ENCODE measurements around the gene PRKAG2.

PRKAG2 gene

GRCh38 chr7:151792086-151792485 is 84.8 kb downstream of the PRKAG2 start:
- in situ Hi-C loops (cut with MboI; ENCODE audit: low sequenced_read_pairs) = loop anchor here (25.0 kb wide), 1 partner anchor 145 kb away; no protein-coding TSS in a partner anchor

DNA sequence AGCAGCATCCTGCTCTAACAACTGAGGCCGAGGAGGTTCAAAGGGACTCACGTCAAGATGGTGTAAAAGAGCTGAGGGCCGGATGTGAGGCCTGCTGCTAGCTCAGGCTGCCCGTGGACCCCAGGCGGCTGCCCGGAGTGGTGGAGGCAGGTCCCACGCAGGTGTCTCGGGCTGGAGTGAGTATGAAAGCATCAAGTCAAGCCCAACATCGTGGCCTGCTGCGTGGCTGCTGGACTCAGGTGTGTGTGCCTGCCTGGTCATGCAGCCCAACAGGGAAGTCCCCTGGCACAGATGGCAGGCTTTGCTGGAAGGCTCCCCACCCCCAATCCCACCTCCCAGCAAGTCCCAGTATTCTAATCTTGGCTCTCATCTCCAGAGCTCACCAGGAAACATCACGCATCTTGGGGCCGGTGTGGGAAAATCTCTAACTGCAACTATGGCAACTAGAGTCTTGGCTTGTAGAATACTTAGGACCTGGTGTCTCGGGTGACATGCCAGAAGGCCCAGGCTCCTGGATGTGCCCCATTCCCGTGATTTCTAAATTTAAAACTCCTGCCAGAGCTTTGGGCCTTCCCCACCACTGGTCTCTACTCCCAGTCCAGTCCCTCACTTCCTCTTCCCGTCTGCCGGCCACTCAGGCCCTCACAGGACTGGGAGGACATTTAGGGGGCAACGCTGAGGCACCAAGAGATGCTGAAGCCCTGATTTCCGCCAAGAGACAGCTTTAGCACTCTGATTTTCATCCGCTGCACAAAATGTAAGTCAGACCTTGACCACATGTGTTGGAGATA is 85.9 kb downstream of the PRKAG2 start:
- in situ Hi-C loops (cut with MboI; ENCODE audit: low sequenced_read_pairs) = loop anchor here (25.0 kb wide), 1 partner anchor 146 kb away; no protein-coding TSS in a partner anchor

- in situ Hi-C loops (cut with MboI; ENCODE audit: low sequenced_read_pairs) = loop anchor here (25.0 kb wide), 1 partner anchor 147 kb away; no protein-coding TSS in a partner anchor
These were observed 86.7 kb downstream of the PRKAG2 start for GRCh38 chr7:151790095-151790829.

DNA sequence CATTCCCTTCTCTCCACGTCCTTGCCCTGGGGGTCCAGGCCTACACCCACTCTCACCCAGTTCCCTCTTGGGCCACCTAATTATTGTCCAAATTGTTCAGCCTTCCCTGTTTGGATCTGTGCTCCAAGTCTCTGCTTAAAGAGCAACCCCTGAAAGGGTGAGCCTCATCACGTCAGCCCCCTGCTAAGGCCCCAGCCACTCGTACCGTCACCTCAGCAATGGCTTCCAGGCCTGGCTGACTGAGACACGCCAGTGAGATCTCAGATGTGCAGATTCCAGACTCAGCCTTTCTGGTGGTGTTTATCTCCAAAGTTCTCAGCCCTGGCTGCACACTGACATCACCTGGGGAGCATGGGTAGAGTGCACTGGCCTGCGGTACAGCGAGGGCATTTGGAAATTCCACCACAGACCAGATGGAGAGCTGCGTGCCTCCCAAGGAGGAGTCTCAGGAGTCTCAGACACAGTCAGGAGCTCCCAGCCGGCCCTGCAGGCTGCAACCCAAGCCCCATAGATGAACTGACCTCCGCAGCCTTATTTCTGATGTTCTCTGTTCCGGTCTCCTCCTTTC is 87.5 kb downstream of the PRKAG2 start:
- in situ Hi-C loops (cut with MboI; ENCODE audit: low sequenced_read_pairs) = loop anchor here (25.0 kb wide), 1 partner anchor 148 kb away; no protein-coding TSS in a partner anchor

- in situ Hi-C loops (cut with MboI; ENCODE audit: low sequenced_read_pairs) = loop anchor here (25.0 kb wide), 1 partner anchor 150 kb away; no protein-coding TSS in a partner anchor
These were observed 89.6 kb downstream of the PRKAG2 start for GRCh38 chr7:151787348-151787747.

- in situ Hi-C loops (cut with MboI; ENCODE audit: low sequenced_read_pairs) = loop anchor here (25.0 kb wide), 1 partner anchor 150 kb away; no protein-coding TSS in a partner anchor
These were observed 90.0 kb downstream of the PRKAG2 start for GRCh38 chr7:151786936-151787335.

GRCh38 chr7:151786241-151786640 is 90.7 kb downstream of the PRKAG2 start:
- in situ Hi-C loops (cut with MboI; ENCODE audit: low sequenced_read_pairs) = loop anchor here (25.0 kb wide), 1 partner anchor 151 kb away; no protein-coding TSS in a partner anchor

DNA sequence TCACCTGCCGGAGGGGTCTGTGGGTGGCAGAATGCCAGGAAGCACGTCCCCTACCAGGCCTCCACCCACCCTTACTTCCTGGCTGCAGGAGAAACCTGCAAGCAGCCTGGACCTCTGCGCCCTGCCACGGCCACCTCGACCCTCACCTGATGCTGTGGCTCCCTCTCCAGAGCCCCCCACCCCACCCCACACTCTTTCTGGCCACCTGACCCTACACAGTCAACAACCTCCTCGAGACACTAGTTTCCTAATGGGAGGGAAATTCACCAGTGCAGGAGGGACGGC is 91.3 kb downstream of the PRKAG2 start:
- in situ Hi-C loops (cut with MboI; ENCODE audit: low sequenced_read_pairs) = loop anchor here (25.0 kb wide), 1 partner anchor 152 kb away; no protein-coding TSS in a partner anchor

DNA sequence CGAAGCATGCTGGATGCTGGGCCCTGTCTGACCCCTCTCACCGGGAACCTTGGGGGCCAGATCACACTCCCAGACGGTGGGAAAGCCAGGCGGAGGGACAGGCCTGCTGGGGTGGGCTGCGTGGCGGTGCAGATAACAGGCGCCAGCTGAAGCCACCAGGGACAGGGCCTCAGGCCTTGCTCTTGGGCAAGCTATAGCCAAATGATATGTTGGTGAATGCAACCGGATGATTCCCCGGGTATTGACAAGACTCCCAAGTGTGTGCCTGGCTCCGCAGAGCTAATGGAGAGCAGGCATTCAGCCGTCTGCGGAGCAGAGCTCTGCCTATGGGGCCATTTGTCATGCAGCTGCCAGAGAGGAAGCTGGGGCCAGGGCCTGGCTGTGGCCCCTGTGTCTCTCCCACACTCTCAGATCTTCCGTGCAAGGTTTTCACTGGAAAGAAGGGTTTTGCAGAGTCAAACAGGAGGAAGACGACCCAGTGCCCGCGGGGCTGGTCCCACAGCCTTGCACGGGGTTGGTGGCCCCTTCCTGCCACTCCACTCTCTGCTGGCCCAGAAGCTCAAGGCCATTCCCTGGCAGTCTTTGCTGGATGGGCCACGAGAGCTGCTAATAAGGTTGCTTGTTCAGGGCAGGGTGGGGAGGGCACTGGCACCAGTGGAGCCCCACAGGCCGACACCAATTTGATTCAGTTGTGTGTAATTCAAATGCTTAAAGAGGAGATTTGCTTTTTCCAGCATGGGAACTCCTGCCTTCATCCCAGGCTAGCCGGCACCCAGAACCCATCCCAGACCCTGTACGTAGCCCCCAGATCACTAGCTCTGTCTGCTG is 91.8 kb downstream of the PRKAG2 start:
- in situ Hi-C loops (cut with MboI; ENCODE audit: low sequenced_read_pairs) = loop anchor here (25.0 kb wide), 1 partner anchor 152 kb away; no protein-coding TSS in a partner anchor

GRCh38 chr7:151783958-151784575 is 92.8 kb downstream of the PRKAG2 start:
- in situ Hi-C loops (cut with MboI; ENCODE audit: low sequenced_read_pairs) = loop anchor here (25.0 kb wide), 1 partner anchor 153 kb away; no protein-coding TSS in a partner anchor

GRCh38 chr7:151782598-151783448 is 94.1 kb downstream of the PRKAG2 start:
- in situ Hi-C loops (cut with MboI; ENCODE audit: low sequenced_read_pairs) = loop anchor here (25.0 kb wide), 1 partner anchor 154 kb away; no protein-coding TSS in a partner anchor

DNA sequence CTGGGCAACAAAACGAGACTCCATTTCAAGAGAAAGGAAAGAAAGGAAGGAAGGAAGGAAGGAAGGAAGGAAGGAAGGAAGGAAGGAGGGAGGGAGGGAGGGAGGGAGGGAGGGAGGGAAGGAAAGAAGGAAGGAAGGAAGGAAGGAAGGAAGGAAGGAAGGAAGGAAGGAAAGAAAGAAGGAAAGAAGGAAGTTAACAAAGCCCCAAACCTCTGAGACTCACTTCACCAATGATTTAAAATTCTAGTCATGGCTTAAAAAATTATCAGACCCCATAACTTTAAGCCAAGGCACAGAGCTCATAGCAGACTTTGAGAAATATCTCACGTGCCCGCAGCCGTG is 94.7 kb downstream of the PRKAG2 start:
- in situ Hi-C loops (cut with MboI; ENCODE audit: low sequenced_read_pairs) = loop anchor here (25.0 kb wide), 1 partner anchor 155 kb away; no protein-coding TSS in a partner anchor

DNA sequence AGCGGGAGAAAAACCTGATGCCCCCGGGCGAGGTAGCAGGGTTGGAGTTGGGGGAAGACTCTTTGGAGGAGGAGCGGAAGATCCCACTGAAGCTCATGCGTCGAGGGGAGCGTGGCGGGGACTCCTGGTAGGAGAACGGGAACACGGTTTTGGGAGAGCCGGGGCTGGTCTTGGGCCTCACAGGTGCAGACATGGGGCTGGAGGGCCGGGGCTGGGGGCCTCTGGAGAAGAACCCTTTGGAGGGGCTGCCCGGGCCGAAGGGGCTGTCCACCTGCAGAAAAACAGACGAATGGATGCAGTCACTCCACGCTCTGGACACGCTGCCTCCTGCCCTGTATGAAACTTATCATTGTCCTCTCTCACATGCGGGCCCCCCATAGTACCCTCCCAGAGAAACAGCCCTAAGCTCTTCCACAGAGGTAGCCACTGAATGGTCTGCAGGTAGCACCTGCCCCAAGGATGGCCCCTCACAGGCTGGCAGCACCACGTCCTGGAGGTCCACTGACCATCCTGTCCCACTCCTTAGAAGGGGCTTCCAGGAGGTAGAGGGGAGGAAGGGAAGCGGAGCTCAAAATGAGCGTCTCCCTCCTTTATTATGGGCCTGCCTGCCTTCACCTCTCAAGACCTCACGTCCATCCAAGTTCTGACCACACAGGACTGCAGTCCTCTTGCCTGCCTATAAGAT is 95.6 kb downstream of the PRKAG2 start:
- in situ Hi-C loops (cut with MboI; ENCODE audit: low sequenced_read_pairs) = loop anchor here (25.0 kb wide), 1 partner anchor 156 kb away; no protein-coding TSS in a partner anchor

GRCh38 chr7:151780631-151781030 is 96.3 kb downstream of the PRKAG2 start:
- in situ Hi-C loops (cut with MboI; ENCODE audit: low sequenced_read_pairs) = loop anchor here (25.0 kb wide), 1 partner anchor 157 kb away; no protein-coding TSS in a partner anchor

DNA sequence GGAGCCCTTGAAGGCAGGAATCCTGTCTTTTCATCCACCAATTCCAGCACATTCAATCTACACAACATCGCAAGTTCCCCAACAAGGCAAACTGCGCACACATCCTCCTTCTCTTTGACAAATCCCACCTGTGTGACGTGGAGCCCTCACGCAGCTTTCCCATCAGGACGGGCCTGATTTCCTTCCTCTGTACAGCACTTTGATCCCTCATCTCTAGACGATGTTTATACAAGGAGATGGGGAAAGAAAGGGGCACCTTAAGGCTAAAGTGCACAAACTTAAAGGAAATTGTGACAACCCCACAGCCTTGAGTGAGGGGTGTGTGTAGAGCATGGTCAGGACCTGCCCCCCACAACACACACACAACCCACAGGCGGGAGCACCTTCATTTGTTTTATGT is 97.2 kb downstream of the PRKAG2 start:
- in situ Hi-C loops (cut with MboI; ENCODE audit: low sequenced_read_pairs) = loop anchor here (25.0 kb wide), 1 partner anchor 158 kb away; no protein-coding TSS in a partner anchor

DNA sequence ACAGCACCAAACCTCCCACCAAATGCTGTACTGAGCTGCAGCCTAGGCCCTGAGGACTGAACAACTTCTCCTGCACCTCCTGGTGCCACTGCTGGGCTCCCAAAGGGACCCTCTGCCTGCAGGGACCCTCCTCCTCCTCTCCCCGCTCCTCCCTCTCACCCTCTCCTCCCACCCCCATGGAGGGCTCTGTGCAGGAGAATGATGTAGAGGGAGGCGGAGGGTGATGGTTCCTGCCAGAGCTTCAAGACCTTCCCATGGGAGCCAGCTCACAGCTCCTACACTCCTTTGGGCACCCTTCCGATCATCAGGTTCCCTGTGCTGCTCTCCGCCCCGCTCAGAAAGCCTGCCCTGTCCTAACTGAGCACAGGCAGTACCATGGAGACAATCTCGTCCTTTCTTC is 97.7 kb downstream of the PRKAG2 start:
- in situ Hi-C loops (cut with MboI; ENCODE audit: low sequenced_read_pairs) = loop anchor here (25.0 kb wide), 1 partner anchor 158 kb away; no protein-coding TSS in a partner anchor

DNA sequence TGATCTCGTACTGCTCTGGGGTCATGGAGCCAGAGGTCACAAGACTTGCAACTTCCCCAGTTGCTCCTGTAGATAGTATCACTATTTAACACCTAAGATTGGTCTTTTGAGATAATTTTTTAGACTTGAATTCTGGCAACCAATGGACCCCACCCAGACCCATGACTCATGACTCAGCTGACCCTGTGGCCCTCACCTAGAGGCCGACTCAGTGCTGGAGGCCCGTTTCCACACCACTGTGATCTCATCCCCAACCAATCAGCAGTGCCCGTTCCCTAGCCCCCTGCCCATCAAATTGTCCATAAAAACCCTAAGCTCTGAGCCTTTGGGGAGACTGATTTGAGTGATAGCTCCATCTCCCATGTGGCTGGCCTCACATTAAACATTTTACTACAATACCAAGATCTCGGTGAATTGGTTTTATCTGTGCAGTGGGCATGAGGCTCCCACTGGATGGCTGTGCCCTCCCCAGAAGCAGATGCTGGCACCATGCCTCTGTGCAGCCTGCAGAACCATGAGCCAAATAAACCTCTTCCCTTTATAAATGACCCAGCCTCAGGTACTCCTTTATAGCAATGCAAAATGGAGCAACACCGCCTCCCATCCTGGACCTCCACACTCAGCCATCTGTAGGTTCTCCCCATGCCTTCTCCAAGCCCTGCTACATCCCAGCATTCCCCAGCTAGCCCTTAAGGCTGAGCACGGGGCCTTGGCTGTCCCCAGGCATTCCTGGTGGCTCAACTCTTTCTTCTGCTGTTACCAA is 98.8 kb downstream of the PRKAG2 start:
- in situ Hi-C loops (cut with MboI; ENCODE audit: low sequenced_read_pairs) = loop anchor here (25.0 kb wide), 1 partner anchor 159 kb away; no protein-coding TSS in a partner anchor

Measured in HL-60/S4 (cell line).